HUES48 (cell line): ENCODE data around the gene TFEB.
A peak's percentile ranks its signal among the peaks of the same experiment; 100 is the strongest.
"Not testable (repeated sequence)": the region's sequence is repeated elsewhere in the genome, so short reads cannot be mapped to it uniquely, and the experiment has no call there.

Experiments
- H3K27ac ChIP-seq: one replicate; pipeline ENCODE4 v1.7.0; 2013; ENCODE audit warnings: low read depth, low read length, inconsistent platforms
- H3K27me3 ChIP-seq: 2 replicates; pipeline ENCODE4 v1.6.1; 2013; ENCODE audit warnings: mild to moderate bottlenecking, low read length; ENCODE audit not compliant: control insufficient read depth, insufficient read depth
- H3K36me3 ChIP-seq: 2 replicates; pipeline ENCODE4 v1.6.1; 2013; ENCODE audit warnings: low read length; ENCODE audit not compliant: control insufficient read depth, insufficient read depth
- H3K4me1 ChIP-seq: 2 replicates; pipeline ENCODE4 v1.6.1; 2013; ENCODE audit warnings: mild to moderate bottlenecking, low read length; ENCODE audit not compliant: control insufficient read depth, insufficient read depth
- H3K4me3 ChIP-seq: 2 replicates; pipeline ENCODE4 v1.5.1; 2013; ENCODE audit warnings: mild to moderate bottlenecking, low read depth, low read length
- H3K9ac ChIP-seq: 2 replicates; pipeline ENCODE4 v1.6.1; 2013; ENCODE audit warnings: mild to moderate bottlenecking, low read depth, low read length, moderate library complexity
- H3K9me3 ChIP-seq: 2 replicates; pipeline ENCODE4 v1.6.1; 2013; ENCODE audit warnings: low read length; ENCODE audit not compliant: control insufficient read depth, insufficient read depth

The TFEB gene

DNA sequence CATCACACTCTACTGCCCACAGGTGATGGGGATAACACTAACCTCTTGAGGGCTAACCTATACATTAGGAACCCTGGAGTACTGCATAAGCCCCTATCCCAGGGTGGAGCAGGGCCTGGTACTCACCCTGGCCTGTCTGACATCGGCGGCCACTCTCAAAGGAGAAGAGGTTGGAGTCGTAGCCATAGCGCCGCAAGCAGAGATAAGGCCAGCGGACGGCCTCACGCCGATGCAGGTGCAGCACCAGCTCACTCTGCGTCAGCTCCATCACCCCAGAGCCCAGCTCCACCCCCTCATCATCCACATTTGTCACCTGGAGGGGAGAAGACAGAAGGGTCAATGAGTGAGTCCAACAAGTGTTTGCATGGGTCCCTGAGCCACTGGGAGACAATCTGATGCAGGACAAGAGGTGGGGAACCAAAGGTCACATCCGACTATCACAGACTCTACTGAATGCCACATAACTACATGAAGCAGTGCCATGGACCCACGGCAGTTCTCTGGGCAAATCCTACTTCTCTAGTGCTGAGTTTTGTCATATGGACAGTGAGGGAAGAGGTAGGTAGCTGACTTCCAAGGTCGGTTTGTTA lies 40.0 kb upstream of the TFEB start:
- Histone ChIP-seq H3K9ac (no peak overlapping the region), H3K36me3 (peaks cover 32% of the 10 kb centered on the region), H3K4me1 (0 out of 2 replicates have a peak, but pooled peaks cover 3% of the 10 kb centered on the region), H3K27me3 (no peaks in the 10 kb centered on the region; the same call in 1 of the 2 replicates), H3K27ac (no peak overlapping the region), H3K9me3 (no peaks in the 10 kb centered on the region), H3K4me3 (no peak overlapping the region)

GRCh38 chr6:41774841-41775240 lies 39.4 kb upstream of the TFEB start:
- Histone ChIP-seq H3K27me3 (no peaks in the 10 kb centered on the region; the same call in 1 of the 2 replicates), H3K9ac (no peak overlapping the region), H3K9me3 (no peaks in the 10 kb centered on the region), H3K27ac (no peak overlapping the region), H3K36me3 (peaks cover 35% of the 10 kb centered on the region), H3K4me1 (0 out of 2 replicates have a peak, but pooled peaks cover 3% of the 10 kb centered on the region), H3K4me3 (no peak overlapping the region)

DNA sequence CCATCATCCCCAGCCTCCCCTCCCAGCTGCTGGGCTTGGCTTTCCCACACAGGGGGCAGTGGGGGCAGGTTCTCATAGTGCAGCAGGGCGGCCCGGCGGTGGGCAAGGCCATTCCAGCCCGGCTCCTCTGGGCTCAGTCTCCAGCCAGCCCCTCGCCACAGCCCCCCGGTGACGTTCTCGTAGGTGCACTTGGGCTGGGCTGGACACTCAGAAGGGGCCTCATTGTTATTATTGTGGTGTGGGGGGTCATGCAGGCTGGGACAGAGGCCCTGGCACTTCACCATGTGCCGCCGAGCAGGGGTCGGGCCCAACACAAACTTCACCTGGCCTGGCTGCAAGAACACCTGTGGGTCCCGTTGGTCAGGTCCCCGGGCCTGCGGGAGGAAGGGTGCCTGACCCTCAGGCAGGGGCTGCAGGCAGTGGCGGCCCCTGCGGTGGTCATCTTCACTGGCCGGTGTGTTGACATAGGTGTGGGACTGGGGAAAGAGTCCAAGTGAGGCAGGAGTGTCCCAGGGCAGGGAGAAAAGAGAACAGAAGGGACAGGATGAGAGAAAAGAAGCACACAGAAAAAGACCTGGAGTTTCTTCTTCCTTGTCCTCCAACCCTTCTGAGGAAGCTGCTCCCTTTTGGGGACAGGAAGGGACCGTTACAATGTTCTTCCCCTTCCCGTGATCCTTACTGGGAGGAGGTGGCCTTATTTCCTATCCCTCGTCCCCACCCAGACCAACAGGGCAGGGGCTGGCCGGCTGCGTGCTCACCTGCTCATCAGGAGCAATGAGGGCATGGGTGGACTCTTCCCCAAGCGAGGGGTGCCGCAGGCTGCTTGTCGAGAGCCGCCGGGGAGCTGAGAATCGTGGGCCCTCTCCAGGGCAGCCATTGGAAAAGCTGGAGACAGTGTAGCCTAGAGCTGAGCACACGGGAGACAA lies 35.9 kb upstream of the TFEB start:
- Histone ChIP-seq H3K9me3 (no peaks in the 10 kb centered on the region), H3K36me3 (peaks cover 30% of the 10 kb centered on the region), H3K4me1 (no peaks in the 10 kb centered on the region), H3K4me3 (no peak overlapping the region), H3K9ac (no peak overlapping the region), H3K27ac (no peak overlapping the region), H3K27me3 (no peaks in the 10 kb centered on the region)

- no peak overlapping the region for H3K4me3 ChIP-seq
- H3K27me3 ChIP-seq = no peaks in the 10 kb centered on the region
- no peaks in the 10 kb centered on the region for H3K4me1 ChIP-seq
- H3K36me3 ChIP-seq = peaks cover 30% of the 10 kb centered on the region
- no peaks in the 10 kb centered on the region for H3K9me3 ChIP-seq
- H3K9ac ChIP-seq = no peak overlapping the region
- H3K27ac ChIP-seq = no peak overlapping the region
Observed at GRCh38 chr6:41770381-41771057, 35.1 kb upstream of the TFEB start.

GRCh38 chr6:41769376-41769775 lies 34.0 kb upstream of the TFEB start:
- H3K36me3 ChIP-seq = peaks cover 19% of the 10 kb centered on the region
- H3K27ac ChIP-seq = peak overlapping the region; percentile 40
- no peak overlapping the region for H3K4me3 ChIP-seq
- H3K4me1 ChIP-seq = no peaks in the 10 kb centered on the region
- H3K27me3 ChIP-seq = no peaks in the 10 kb centered on the region
- H3K9me3 ChIP-seq = no peaks in the 10 kb centered on the region
- no peak overlapping the region for H3K9ac ChIP-seq

GRCh38 chr6:41768545-41769308 lies 33.3 kb upstream of the TFEB start:
- no peaks in the 10 kb centered on the region for H3K9me3 ChIP-seq
- H3K27me3 ChIP-seq = no peaks in the 10 kb centered on the region
- no peak overlapping the region for H3K9ac ChIP-seq
- H3K4me1 ChIP-seq = no peaks in the 10 kb centered on the region
- peak overlapping the region; percentile 40 for H3K27ac ChIP-seq
- peaks cover 16% of the 10 kb centered on the region; the same call in 1 of the 2 replicates for H3K36me3 ChIP-seq
- H3K4me3 ChIP-seq = no peak overlapping the region

DNA sequence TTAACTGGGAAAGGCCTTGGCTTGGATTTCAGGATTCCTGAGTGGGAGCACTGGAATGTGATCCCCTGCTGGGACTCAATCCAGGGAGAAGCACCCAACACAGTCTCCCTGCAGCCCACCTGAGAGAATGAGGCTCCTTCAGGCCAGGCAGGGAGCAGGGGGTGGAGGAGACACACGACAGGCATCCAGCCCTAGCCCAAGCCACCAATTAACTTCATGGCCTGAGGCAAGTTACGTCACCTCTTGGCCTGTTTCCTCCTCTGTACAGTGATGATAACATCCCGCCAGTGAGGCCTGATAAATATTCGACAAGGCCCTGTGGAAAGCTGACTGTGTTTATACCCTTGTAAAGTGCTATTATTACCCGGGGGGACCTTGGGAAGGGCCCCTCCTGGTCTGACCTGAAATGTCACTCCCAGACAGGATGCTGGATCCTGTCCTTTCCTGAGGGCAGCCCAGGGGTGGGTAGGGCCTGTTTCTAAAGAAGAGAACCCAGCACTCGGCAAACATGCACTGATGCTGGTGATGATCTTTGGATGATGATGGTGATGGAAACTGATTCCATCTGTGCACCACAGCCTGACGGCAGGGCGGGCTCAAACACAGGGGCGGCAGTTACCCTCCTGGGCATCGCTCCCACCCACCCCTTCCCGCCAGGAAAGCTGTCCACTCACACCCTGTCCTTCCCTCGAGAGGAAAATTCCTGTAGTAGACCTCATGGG lies 31.9 kb upstream of the TFEB start:
- Histone ChIP-seq H3K27ac (no peak overlapping the region), H3K4me1 (no peaks in the 10 kb centered on the region), H3K36me3 (peaks cover 10% of the 10 kb centered on the region; the same call in 1 of the 2 replicates), H3K4me3 (no peak overlapping the region), H3K9ac (no peak overlapping the region), H3K27me3 (no peaks in the 10 kb centered on the region), H3K9me3 (no peaks in the 10 kb centered on the region)

- H3K27me3 ChIP-seq, H3K9ac ChIP-seq, H3K36me3 ChIP-seq, H3K27ac ChIP-seq, H3K4me3 ChIP-seq, H3K4me1 ChIP-seq, H3K9me3 ChIP-seq: not testable (repeated sequence)
Observed at GRCh38 chr6:41766043-41766664, 30.7 kb upstream of the TFEB start.

- H3K36me3 ChIP-seq = no peaks in the 10 kb centered on the region
- H3K27ac ChIP-seq = no peak overlapping the region
- no peak overlapping the region for H3K9ac ChIP-seq
- no peaks in the 10 kb centered on the region for H3K9me3 ChIP-seq
- H3K27me3 ChIP-seq = no peaks in the 10 kb centered on the region
- H3K4me1 ChIP-seq = no peaks in the 10 kb centered on the region
- no peak overlapping the region for H3K4me3 ChIP-seq
Observed at GRCh38 chr6:41763470-41763869, 28.1 kb upstream of the TFEB start.
